Loucy (cell line): ENCODE measurements around the gene BBOF1.
"Not testable (repeated sequence)": the region's sequence is repeated elsewhere in the genome, so short reads cannot be mapped to it uniquely, and the experiment has no call there.

Experiments used
- H2AFZ ChIP-seq: fragments of 200-600 bp; sonication (generic); 2 replicates; pipeline ENCODE4 v1.6.0; 2016; ENCODE audit warnings: antibody characterized with exemption, mild to moderate bottlenecking, low read length, moderate library complexity
- H3F3A ChIP-seq: fragments of 200-600 bp; 2 replicates; pipeline ENCODE4 v1.6.0; 2016; ENCODE audit warnings: antibody characterized with exemption, low read depth, mild to moderate bottlenecking
- H3K27me3 ChIP-seq: fragments of 200-600 bp; sonication (generic); 2 replicates; pipeline ENCODE4 v1.6.1; 2014; ENCODE audit warnings: low read length, mild to moderate bottlenecking; ENCODE audit not compliant: insufficient read depth, poor library complexity, severe bottlenecking
- H3K36me3 ChIP-seq: fragments of 200-600 bp; sonication (generic); 2 replicates; pipeline ENCODE4 v1.6.1; 2016; ENCODE audit warnings: low read length; ENCODE audit not compliant: insufficient read depth
- H3K4me1 ChIP-seq: fragments of 200-600 bp; sonication (generic); 2 replicates; pipeline ENCODE4 v1.5.1; 2014; ENCODE audit warnings: low read length, mild to moderate bottlenecking; ENCODE audit not compliant: insufficient read depth, poor library complexity, severe bottlenecking
- H3K4me2 ChIP-seq: fragments of 200-600 bp; sonication (generic); 2 replicates; pipeline ENCODE4 v1.6.0; 2014; ENCODE audit warnings: antibody characterized with exemption, low read length, low read depth, mild to moderate bottlenecking; ENCODE audit not compliant: poor library complexity, severe bottlenecking
- H3K4me3 ChIP-seq: fragments of 200-600 bp; sonication (generic); 2 replicates; pipeline ENCODE4 v1.5.1; 2014; ENCODE audit warnings: low read length, mild to moderate bottlenecking, mixed read lengths; ENCODE audit not compliant: poor library complexity, severe bottlenecking
- H3K79me2 ChIP-seq: fragments of 200-600 bp; sonication (generic); 2 replicates; pipeline ENCODE4 v1.6.1; 2014; ENCODE audit warnings: low read length; ENCODE audit not compliant: insufficient read depth
- H3K9ac ChIP-seq: fragments of 200-600 bp; sonication (generic); 2 replicates; pipeline ENCODE4 v1.6.0; 2014; ENCODE audit warnings: mild to moderate bottlenecking, low read depth, low read length, moderate library complexity; ENCODE audit not compliant: poor library complexity, severe bottlenecking
- H3K9me2 ChIP-seq: fragments of 200-600 bp; sonication (generic); replicated peaks from 2 replicates; pipeline ENCODE4 v1.6.1; 2016; ENCODE audit warnings: low read depth, low read length, mixed read lengths
- H3K9me3 ChIP-seq: fragments of 200-600 bp; sonication (generic); 2 replicates; pipeline ENCODE4 v1.6.1; 2014; ENCODE audit warnings: mild to moderate bottlenecking, antibody characterized with exemption, low read length, low read depth; ENCODE audit not compliant: insufficient read depth
- H4K20me1 ChIP-seq: fragments of 200-600 bp; sonication (generic); 2 replicates; pipeline ENCODE4 v1.6.0; 2014; ENCODE audit warnings: antibody characterized with exemption, low read length, mild to moderate bottlenecking; ENCODE audit not compliant: insufficient read depth, poor library complexity, severe bottlenecking
- EZH2phosphoT487 ChIP-seq: fragments of 200-600 bp; IDR thresholded peaks from 2 replicates; pipeline ENCODE4 v1.6.1; 2018; ENCODE audit warnings: antibody characterized with exemption, mild to moderate bottlenecking, moderate library complexity, borderline replicate concordance
- TF ChIP-seq, protein P1 (sequence below): fragments of 200-600 bp; sonication (generic); conservative IDR thresholded peaks from 2 replicates; pipeline ENCODE4 v1.5.1; 2014; ENCODE audit warnings: mild to moderate bottlenecking, antibody characterized with exemption, low read length

The BBOF1 gene

DNA sequence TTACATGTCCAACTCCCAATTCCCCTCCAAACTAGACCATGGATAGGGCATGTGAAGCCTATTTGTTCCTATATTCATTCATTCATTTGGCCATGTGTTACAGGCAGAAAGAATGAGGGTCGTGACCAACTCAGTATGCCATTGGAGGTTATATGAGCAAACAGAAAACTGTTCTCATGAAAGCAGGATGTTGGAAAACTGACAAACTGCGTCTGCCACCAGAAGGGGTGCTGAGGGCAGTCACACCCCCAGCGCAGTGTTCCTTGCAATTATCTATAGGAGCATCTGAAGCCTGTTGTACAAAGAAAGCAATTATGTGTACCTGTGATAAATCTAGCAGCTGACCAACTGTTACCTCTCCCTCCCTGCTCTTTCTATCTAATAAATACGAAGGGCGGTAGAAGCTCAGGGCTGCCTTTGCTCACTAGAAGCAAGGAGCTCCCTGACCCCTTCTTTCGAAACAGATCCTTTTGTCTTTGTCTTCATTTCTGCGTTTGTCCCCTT is 21.2 kb upstream of the BBOF1 start:
- no peaks in the 10 kb centered on the region for H4K20me1 ChIP-seq
- no peak overlapping the region for H3K4me2 ChIP-seq
- H3K9me2 ChIP-seq = no peaks in the 10 kb centered on the region
- TF ChIP-seq EZH2phosphoT487 = no peak
- TF ChIP-seq, protein P1, sequence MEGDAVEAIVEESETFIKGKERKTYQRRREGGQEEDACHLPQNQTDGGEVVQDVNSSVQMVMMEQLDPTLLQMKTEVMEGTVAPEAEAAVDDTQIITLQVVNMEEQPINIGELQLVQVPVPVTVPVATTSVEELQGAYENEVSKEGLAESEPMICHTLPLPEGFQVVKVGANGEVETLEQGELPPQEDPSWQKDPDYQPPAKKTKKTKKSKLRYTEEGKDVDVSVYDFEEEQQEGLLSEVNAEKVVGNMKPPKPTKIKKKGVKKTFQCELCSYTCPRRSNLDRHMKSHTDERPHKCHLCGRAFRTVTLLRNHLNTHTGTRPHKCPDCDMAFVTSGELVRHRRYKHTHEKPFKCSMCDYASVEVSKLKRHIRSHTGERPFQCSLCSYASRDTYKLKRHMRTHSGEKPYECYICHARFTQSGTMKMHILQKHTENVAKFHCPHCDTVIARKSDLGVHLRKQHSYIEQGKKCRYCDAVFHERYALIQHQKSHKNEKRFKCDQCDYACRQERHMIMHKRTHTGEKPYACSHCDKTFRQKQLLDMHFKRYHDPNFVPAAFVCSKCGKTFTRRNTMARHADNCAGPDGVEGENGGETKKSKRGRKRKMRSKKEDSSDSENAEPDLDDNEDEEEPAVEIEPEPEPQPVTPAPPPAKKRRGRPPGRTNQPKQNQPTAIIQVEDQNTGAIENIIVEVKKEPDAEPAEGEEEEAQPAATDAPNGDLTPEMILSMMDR = no peak
- H3K79me2 ChIP-seq = no peaks in the 10 kb centered on the region
- no peak overlapping the region for H2AFZ ChIP-seq
- no peak overlapping the region for H3K4me3 ChIP-seq
- H3K9me3 ChIP-seq = no peaks in the 10 kb centered on the region
- H3F3A ChIP-seq = no peaks in the 10 kb centered on the region
- no peaks in the 10 kb centered on the region for H3K27me3 ChIP-seq
- no peaks in the 10 kb centered on the region for H3K36me3 ChIP-seq
- H3K9ac ChIP-seq = no peak overlapping the region
- no peaks in the 10 kb centered on the region for H3K4me1 ChIP-seq

DNA sequence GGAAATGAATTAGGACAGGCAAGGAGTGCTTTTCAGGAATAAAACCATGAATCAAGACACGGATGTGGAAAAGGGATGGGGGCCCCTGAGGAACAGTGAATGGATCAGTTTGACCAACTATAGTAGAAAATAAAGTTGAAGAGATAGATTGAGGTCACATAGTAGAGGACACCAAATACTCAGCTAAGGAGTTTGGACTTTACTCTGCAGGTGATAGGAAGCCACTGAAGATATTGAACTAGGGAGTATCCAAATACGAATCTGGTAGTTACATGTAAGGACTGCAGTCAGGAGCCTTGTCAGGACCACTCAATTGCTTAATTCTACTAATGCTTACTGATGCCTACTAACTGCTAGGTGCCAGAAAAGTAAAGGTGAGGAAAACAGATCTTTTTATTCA is 20.4 kb upstream of the BBOF1 start:
- TF ChIP-seq, protein P1 = no peak
- TF ChIP-seq EZH2phosphoT487 = no peak
- no peak overlapping the region for H3K4me2 ChIP-seq
- no peaks in the 10 kb centered on the region for H3K4me1 ChIP-seq
- H4K20me1 ChIP-seq = no peaks in the 10 kb centered on the region
- H3K9me3 ChIP-seq = no peaks in the 10 kb centered on the region
- no peaks in the 10 kb centered on the region for H3K36me3 ChIP-seq
- H2AFZ ChIP-seq = no peak overlapping the region
- H3K9ac ChIP-seq = no peak overlapping the region
- H3F3A ChIP-seq = no peaks in the 10 kb centered on the region
- H3K4me3 ChIP-seq = no peak overlapping the region
- H3K27me3 ChIP-seq = no peaks in the 10 kb centered on the region
- no peaks in the 10 kb centered on the region for H3K9me2 ChIP-seq
- no peaks in the 10 kb centered on the region for H3K79me2 ChIP-seq

DNA sequence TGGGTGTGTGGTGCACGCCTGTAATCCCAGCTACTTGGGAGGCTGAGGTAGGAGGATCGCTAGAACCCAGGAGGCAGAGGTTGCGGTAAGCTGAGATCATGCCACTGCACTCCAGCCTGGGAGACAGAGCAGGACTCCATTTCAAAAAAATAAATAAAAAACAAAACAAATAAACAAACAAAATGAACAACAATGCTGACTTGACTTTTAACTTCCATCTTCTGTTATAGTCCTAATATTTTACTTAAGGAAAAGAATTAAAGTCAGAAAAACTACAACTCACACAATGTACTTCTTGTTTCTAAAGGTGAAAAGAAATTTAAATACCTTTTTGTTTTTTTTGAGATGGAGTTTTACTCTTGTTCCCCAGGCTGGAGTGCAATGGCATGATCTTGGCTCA is 13.5 kb upstream of the BBOF1 start:
- not testable (repeated sequence) for H2AFZ ChIP-seq, H3F3A ChIP-seq, H3K27me3 ChIP-seq, H4K20me1 ChIP-seq, H3K9ac ChIP-seq, H3K79me2 ChIP-seq, H3K36me3 ChIP-seq, H3K4me1 ChIP-seq, H3K9me2 ChIP-seq, H3K4me3 ChIP-seq, H3K4me2 ChIP-seq, H3K9me3 ChIP-seq

DNA sequence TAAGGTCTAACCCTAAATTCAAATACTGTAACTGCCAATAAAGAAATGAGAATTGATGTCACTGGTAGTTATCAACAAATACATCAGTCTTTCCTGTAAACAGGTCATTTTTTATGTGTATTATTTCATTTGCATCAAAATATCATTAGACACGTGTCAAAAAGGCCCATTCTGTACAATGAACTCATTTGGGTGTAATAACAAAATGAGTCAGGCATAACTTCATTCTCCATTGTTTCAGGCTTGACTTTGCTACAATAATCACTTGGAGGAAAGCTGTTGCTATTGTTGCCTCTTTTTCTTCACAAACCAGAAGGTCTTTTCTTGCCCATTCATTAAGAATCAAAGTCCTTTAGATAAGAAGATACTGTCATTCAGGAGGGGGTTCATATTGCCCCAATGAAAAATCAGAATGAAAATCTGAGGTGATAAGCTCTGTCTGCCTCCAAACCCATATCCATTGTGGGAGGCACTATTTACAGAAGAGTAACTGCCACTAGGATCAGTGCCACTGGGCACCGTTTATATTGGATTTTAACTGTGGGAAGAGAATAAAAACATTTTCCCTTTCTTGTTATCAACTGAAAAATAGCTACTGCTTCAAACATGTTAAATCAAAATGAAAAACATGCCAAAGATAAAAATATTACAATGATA is 10.2 kb upstream of the BBOF1 start:
- Histone ChIP-seq H3K36me3 (no peaks in the 10 kb centered on the region), H3K27me3 (no peaks in the 10 kb centered on the region), H4K20me1 (no peaks in the 10 kb centered on the region), H3K9me3 (no peaks in the 10 kb centered on the region), H3K9me2 (no peaks in the 10 kb centered on the region), H2AFZ (no peak overlapping the region), H3K4me3 (no peak overlapping the region), H3K79me2 (no peaks in the 10 kb centered on the region), H3F3A (no peaks in the 10 kb centered on the region), H3K4me1 (no peaks in the 10 kb centered on the region), H3K9ac (no peak overlapping the region), H3K4me2 (no peak overlapping the region)
- TF ChIP-seq, protein P1 = no peak
- TF ChIP-seq EZH2phosphoT487 = no peak
